ENCODE data around the gene C11orf52.

Gene C11orf52

GRCh38 chr11:111945198-111945597 is 26.5 kb downstream of the C11orf52 start:
- no peak overlapping the region for H3K27ac ChIP-seq (ENCODE audit: low read depth, low read length)

GRCh38 chr11:111946499-111946898 is 27.8 kb downstream of the C11orf52 start:
- no peaks in the 10 kb centered on the region for H3K36me3 ChIP-seq (ENCODE audit: control insufficient read depth, insufficient read depth, low read length)
- no peak overlapping the region for H3K4me3 ChIP-seq (ENCODE audit: low read length)
- H3K4me1 ChIP-seq (ENCODE audit: control insufficient read depth, insufficient read depth, low read length): peaks cover 4% of the 10 kb centered on the region
- H3K27ac ChIP-seq (ENCODE audit: low read depth, low read length): no peak overlapping the region
- H3K27me3 ChIP-seq (ENCODE audit: control insufficient read depth, insufficient read depth, low read length): no peaks in the 10 kb centered on the region
- no peak overlapping the region for H3K9ac ChIP-seq (ENCODE audit: low read length)

More at GRCh38 chr11:111945198-111945597, 26.5 kb downstream of the C11orf52 start:
- Histone ChIP-seq H3K9ac (ENCODE audit: low read length) (no peak overlapping the region), H3K27me3 (ENCODE audit: control insufficient read depth, insufficient read depth, low read length) (no peaks in the 10 kb centered on the region), H3K4me3 (ENCODE audit: low read length) (no peak overlapping the region), H3K4me1 (ENCODE audit: control insufficient read depth, insufficient read depth, low read length) (peaks cover 4% of the 10 kb centered on the region), H3K36me3 (ENCODE audit: control insufficient read depth, insufficient read depth, low read length) (no peaks in the 10 kb centered on the region)

GRCh38 chr11:111947143-111947542 is 28.4 kb downstream of the C11orf52 start:
- Histone ChIP-seq H3K27me3 (ENCODE audit: control insufficient read depth, insufficient read depth, low read length) (no peaks in the 10 kb centered on the region), H3K4me1 (ENCODE audit: control insufficient read depth, insufficient read depth, low read length) (peaks cover 1% of the 10 kb centered on the region), H3K36me3 (ENCODE audit: control insufficient read depth, insufficient read depth, low read length) (no peaks in the 10 kb centered on the region), H3K27ac (ENCODE audit: low read depth, low read length) (no peak overlapping the region), H3K4me3 (ENCODE audit: low read length) (no peak overlapping the region), H3K9ac (ENCODE audit: low read length) (no peak overlapping the region)

GRCh38 chr11:111949519-111950426 is 31.1 kb downstream of the C11orf52 start:
- Histone ChIP-seq H3K36me3 (ENCODE audit: control insufficient read depth, insufficient read depth, low read length) (no peaks in the 10 kb centered on the region), H3K27ac (ENCODE audit: low read depth, low read length) (no peak overlapping the region)

GRCh38 chr11:111951565-111951964 is 32.9 kb downstream of the C11orf52 start:
- Histone ChIP-seq H3K4me1 (ENCODE audit: control insufficient read depth, insufficient read depth, low read length) (no peaks in the 10 kb centered on the region), H3K27ac (ENCODE audit: low read depth, low read length) (no peak overlapping the region)

More at GRCh38 chr11:111949519-111950426, 31.1 kb downstream of the C11orf52 start:
- H3K4me3 ChIP-seq (ENCODE audit: low read length): no peak overlapping the region
- H3K4me1 ChIP-seq (ENCODE audit: control insufficient read depth, insufficient read depth, low read length): no peaks in the 10 kb centered on the region
- no peak overlapping the region for H3K9ac ChIP-seq (ENCODE audit: low read length)
- no peaks in the 10 kb centered on the region for H3K27me3 ChIP-seq (ENCODE audit: control insufficient read depth, insufficient read depth, low read length)

GRCh38 chr11:111954154-111954553 is 35.4 kb downstream of the C11orf52 start:
- Histone ChIP-seq H3K4me1 (ENCODE audit: control insufficient read depth, insufficient read depth, low read length) (no peaks in the 10 kb centered on the region), H3K27ac (ENCODE audit: low read depth, low read length) (no peak overlapping the region), H3K36me3 (ENCODE audit: control insufficient read depth, insufficient read depth, low read length) (no peaks in the 10 kb centered on the region), H3K4me3 (ENCODE audit: low read length) (no peak overlapping the region), H3K9ac (ENCODE audit: low read length) (no peak overlapping the region), H3K27me3 (ENCODE audit: control insufficient read depth, insufficient read depth, low read length) (no peaks in the 10 kb centered on the region)

More at GRCh38 chr11:111951565-111951964, 32.9 kb downstream of the C11orf52 start:
- H3K9ac ChIP-seq (ENCODE audit: low read length): no peak overlapping the region
- H3K36me3 ChIP-seq (ENCODE audit: control insufficient read depth, insufficient read depth, low read length): no peaks in the 10 kb centered on the region
- no peaks in the 10 kb centered on the region for H3K27me3 ChIP-seq (ENCODE audit: control insufficient read depth, insufficient read depth, low read length)
- no peak overlapping the region for H3K4me3 ChIP-seq (ENCODE audit: low read length)

- no peaks in the 10 kb centered on the region for H3K4me1 ChIP-seq (ENCODE audit: control insufficient read depth, insufficient read depth, low read length)
- no peak overlapping the region for H3K4me3 ChIP-seq (ENCODE audit: low read length)
- H3K36me3 ChIP-seq (ENCODE audit: control insufficient read depth, insufficient read depth, low read length): peaks cover 2% of the 10 kb centered on the region
- no peak overlapping the region for H3K9ac ChIP-seq (ENCODE audit: low read length)
- no peak overlapping the region for H3K27ac ChIP-seq (ENCODE audit: low read depth, low read length)
- H3K27me3 ChIP-seq (ENCODE audit: control insufficient read depth, insufficient read depth, low read length): no peaks in the 10 kb centered on the region
These were observed 39.1 kb downstream of the C11orf52 start for GRCh38 chr11:111957663-111958444.

GRCh38 chr11:111960916-111961315 is 42.2 kb downstream of the C11orf52 start:
- Histone ChIP-seq H3K36me3 (ENCODE audit: control insufficient read depth, insufficient read depth, low read length) (peaks cover 2% of the 10 kb centered on the region), H3K4me3 (ENCODE audit: low read length) (no peak overlapping the region), H3K27me3 (ENCODE audit: control insufficient read depth, insufficient read depth, low read length) (no peaks in the 10 kb centered on the region), H3K4me1 (ENCODE audit: control insufficient read depth, insufficient read depth, low read length) (no peaks in the 10 kb centered on the region), H3K9ac (ENCODE audit: low read length) (no peak overlapping the region), H3K27ac (ENCODE audit: low read depth, low read length) (no peak overlapping the region)

GRCh38 chr11:111961389-111962300 is 42.9 kb downstream of the C11orf52 start:
- no peaks in the 10 kb centered on the region for H3K4me1 ChIP-seq (ENCODE audit: control insufficient read depth, insufficient read depth, low read length)
- no peak overlapping the region for H3K27ac ChIP-seq (ENCODE audit: low read depth, low read length)
- no peak overlapping the region for H3K4me3 ChIP-seq (ENCODE audit: low read length)
- no peaks in the 10 kb centered on the region for H3K27me3 ChIP-seq (ENCODE audit: control insufficient read depth, insufficient read depth, low read length)
- no peak overlapping the region for H3K9ac ChIP-seq (ENCODE audit: low read length)
- H3K36me3 ChIP-seq (ENCODE audit: control insufficient read depth, insufficient read depth, low read length): peaks cover 2% of the 10 kb centered on the region

GRCh38 chr11:111963931-111964340 is 45.2 kb downstream of the C11orf52 start:
- Histone ChIP-seq H3K27ac (ENCODE audit: low read depth, low read length) (no peak overlapping the region), H3K27me3 (ENCODE audit: control insufficient read depth, insufficient read depth, low read length) (no peaks in the 10 kb centered on the region)

GRCh38 chr11:111966678-111967077 is 48.0 kb downstream of the C11orf52 start:
- H3K9ac ChIP-seq (ENCODE audit: low read length): no peak overlapping the region
- H3K4me1 ChIP-seq (ENCODE audit: control insufficient read depth, insufficient read depth, low read length): no peaks in the 10 kb centered on the region
- H3K36me3 ChIP-seq (ENCODE audit: control insufficient read depth, insufficient read depth, low read length): peaks cover 2% of the 10 kb centered on the region
- no peak overlapping the region for H3K27ac ChIP-seq (ENCODE audit: low read depth, low read length)
- no peak overlapping the region for H3K4me3 ChIP-seq (ENCODE audit: low read length)
- H3K27me3 ChIP-seq (ENCODE audit: control insufficient read depth, insufficient read depth, low read length): no peaks in the 10 kb centered on the region

More at GRCh38 chr11:111963931-111964340, 45.2 kb downstream of the C11orf52 start:
- Histone ChIP-seq H3K4me1 (ENCODE audit: control insufficient read depth, insufficient read depth, low read length) (no peaks in the 10 kb centered on the region), H3K9ac (ENCODE audit: low read length) (no peak overlapping the region), H3K4me3 (ENCODE audit: low read length) (no peak overlapping the region), H3K36me3 (ENCODE audit: control insufficient read depth, insufficient read depth, low read length) (peaks cover 4% of the 10 kb centered on the region)

All from rectal smooth muscle tissue (tissue), 1 donor.